ENCODE results near the gene TNFAIP8.
A peak's percentile ranks its signal among the peaks of the same experiment; 100 is the strongest.

TNFAIP8 gene

DNA sequence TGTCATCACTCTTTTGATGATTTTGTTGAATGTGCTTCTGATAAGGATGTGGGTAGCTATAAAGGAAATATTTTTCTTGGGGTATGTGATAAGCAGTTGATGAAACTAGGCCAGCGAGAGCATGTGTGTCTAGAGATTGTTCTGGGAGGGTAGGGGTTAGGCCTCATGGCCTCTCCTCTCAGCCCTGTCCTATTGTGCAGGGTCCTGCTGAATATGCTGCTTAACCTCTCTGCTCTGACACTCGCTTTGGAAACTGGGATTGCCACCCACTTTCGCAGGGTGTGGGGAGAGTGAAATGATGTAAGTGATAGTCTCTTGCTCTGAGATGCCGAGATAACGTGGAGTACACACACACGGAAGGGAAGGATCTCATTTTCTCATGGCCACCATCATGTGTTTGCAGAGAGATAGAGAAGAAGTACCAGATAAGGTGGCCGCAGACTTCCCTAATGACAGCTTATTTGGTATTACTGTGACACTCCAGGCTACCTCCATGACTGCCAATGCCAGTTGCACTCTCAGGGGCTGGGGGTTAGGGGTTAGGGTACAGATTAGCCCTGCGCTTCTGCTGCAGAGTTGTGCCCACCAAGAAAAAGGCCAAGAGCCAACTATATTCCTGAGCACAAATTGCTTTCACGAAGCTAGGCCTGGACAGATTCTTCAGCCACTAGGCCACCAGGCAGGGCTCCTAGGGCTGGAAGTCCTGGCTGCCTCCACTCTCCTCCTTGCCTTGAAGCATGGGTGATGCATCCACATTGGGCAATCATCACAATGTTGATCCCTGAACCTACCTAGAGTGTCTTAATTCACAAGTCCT, 25.2 kb upstream of the TNFAIP8 start:
- no peak for DNase-seq

DNA sequence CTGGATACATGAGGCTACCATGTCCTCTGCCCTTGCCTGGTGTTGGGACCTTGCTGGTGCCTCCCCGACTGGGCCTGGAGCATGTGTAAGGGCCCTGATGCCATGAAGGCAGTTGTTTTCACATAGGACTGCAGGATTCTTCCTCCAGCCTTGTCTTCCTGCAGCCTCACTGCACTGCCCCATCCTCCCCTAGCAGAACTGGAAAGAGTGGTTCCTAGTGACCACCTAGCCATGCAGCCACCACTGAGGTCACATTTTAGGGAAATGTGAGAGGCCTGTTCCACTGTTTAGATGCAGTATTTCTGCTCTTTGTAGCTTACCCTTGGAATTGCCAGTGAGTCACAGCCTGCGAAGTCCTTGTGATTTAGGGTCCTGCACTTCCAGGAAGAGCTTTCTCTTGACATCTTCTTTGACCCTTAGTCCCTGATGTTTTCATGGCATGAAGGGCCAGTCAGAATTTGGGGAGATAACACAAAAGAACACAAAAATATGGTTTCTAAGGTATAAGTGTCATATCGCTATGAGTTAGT, 24.2 kb upstream of the TNFAIP8 start:
- no peak for DNase-seq

DNA sequence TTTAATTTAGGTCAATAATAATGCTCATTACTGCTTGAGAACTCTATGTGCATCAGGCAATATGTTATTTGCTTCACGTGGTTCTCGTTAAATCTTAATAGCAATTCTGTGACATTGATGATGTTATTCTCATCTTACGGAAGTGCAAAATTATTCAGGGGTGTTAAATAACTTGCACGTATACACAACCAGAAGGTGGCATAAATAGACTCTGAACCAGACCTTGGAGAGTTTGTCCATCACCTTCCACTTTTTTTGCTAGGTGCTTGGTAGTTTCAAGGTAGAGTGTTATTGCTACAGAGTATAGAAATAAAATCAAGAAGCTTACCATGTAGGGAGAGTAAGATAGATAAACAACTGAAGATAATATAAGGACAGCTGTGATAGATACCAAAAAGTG, 23.6 kb upstream of the TNFAIP8 start:
- no peak for DNase-seq

DNA sequence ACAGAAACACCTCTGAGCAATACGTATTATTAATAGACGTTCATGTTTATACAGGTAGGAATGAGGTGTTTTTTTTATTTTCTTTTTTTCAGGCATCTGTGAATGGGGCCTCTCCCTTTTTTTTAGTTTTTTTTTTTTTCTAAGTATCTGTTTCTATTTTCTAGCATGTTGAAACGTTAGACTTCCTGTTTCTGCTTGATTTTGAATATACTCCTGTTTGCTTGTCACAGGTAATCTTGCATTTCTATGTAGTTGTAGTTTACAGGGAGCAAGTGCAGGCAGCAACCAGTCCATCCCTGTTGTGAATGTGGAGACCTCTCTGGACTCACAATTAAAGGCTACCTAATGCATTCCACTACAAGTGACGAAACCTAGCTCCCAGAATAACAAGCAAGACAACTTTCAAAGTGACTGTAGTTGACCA, 22.8 kb upstream of the TNFAIP8 start:
- DNase-seq, result no peak

DNA sequence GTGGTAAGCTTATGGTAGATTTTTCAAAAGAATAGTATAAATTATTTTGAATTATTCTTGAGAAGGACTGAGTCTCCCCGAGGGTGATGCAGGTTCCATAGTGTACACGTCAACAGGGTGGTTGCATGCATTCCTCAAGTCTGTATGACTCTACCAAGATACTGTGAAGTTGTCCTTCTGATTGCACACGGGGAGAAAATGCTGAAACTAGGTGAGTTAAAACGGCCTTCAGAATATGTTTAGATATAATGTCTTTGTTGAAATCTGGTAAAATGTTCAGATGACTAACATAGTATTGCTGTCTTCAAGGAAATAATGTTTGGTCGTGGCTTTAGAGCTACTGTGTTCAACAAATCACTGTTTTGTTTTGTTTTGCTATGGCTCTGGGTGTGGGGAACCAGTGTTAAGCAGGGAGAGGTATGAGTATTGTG, 22.4 kb upstream of the TNFAIP8 start:
- no peak for DNase-seq

DNA sequence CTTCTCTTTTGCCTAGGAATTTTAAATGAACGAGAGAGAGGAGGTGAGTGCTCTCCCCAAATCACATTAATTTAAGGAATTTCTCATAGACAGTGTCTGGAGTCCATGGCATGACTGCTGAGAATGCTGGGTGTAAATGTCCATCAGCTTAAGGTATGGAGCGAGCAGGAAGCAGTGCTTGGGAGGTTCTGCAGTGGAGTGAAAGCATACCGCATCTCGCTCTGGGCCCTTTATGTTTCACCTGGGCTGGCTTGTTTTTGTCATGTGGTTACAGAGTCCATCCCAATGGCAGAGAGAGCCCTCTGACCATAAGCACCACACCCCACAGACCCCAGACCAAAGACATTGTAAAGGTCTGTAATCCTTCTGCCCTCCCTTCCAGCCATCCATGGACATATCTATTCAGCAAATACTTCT, 20.6 kb upstream of the TNFAIP8 start:
- DNase-seq, result no peak

DNA sequence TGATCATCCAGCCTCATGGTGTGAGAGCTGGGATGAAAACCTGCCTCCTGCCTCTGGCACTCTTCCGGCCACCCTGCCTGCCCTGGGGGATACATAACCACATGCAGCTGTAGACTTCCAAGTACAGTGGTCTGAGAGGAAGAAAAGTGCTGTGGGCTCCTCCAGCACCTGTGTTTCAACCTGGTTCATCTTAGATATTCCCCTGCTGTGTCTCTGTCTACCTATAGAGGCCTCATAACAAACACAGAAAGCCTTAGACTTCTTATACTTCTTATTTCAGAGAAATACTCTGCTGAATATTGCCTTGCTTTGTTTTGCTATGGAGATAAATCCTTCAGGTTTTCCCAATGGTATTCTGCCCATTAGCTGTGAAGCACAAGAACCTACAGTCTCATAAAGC, 19.6 kb upstream of the TNFAIP8 start:
- DNase-seq, result no peak

DNA sequence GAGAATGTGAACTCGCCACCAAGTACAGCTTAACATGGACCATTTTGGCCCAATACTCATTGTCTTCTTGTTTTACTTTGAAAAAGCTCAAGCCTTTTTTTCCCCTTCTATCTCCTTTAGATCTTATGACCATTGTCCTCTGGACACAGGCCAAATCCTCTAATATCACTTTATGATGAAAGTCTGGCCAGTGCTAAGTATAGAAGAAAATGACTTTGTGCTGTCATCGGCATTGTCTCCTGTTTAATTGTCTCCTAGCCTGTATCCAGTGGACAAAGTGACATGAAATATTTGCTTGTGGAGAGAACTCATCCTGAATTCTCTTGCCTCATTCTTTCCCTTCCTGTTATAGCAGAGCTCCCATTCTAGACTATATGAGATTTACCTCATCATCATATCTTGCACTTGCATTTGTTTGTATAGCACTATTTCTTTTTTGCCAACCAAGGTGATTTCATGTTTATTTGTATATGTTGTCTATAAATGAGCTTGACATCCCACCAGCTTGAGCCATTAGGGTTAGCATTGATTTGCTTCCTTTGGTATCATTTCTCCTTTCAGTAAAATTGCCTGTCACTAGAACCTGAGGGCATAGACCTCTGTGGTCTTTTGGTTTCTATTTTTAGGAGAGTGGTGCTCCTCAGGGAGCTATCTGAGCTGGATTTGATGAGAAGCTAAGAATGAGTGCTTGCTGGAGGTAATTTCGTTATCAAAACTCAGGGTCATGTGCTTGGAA, 18.8 kb upstream of the TNFAIP8 start:
- no peak for DNase-seq

DNA sequence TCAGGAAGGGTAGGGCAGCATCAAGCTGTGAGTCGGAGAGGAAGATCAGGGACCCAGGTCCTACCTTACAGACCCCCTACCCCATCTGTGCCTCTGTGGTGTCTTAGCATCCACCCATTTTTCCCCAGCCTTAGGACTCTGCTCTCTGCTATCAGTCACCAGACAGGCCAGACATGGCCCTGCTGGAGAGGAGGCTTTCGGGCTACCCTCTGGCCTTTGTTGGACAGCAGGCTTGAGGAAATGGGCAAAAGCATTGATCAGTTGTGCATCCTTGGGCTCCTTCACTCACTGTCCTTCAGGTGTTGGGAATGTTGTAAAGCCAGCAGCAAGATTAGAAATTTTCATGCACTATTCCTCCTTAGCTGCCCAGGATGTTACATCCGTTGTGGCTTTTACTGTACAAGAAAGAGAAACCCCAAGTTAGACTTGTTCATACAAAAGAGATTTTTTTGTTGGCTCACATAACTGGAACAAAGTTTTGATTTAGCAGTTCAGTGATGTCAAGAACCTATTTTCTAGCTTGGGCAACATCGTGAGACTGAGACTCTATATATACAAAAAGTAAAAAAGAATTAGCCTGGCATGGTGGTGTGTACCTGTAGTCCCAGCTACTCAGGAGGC, 17.4 kb upstream of the TNFAIP8 start:
- DNase-seq, result no peak

DNA sequence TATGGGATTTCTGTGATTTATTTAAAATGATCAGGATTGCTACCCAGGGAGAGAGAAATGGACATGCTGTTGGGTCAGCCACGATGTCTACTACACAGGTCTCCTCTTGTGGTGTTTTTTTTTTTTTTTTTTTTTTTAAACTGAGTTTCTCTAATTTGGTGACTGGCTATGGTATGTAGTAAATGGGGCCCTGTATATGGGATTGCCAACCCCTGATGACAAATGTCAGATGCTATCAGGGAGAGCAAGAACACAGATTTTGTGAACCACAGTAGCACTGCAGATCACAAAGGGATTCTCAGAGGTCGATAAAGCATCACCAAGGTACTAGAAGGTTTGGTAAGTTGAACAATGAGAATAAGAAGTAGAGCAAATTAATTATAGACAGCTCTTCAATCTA, 16.5 kb upstream of the TNFAIP8 start:
- DNase-seq, result no peak

DNA sequence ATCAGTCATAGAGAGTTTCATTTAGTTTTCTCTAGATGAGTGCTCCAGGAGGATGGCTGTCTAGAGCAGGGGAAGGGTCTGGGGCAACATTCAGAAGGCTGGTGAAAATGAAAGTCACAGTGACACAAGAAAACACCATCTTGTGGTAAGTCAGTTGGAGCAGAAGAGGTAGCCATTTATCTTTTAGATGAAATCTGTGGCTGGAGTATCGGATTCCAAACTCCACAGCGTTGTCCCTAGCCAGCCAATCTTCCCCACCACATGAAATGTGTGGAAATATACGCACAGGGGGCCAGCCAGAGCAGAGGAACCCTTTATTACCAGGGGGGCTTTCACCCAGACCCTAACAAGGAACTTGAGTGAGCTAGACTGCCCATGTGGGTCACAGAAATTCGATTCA, 15.9 kb upstream of the TNFAIP8 start:
- no peak for DNase-seq

DNA sequence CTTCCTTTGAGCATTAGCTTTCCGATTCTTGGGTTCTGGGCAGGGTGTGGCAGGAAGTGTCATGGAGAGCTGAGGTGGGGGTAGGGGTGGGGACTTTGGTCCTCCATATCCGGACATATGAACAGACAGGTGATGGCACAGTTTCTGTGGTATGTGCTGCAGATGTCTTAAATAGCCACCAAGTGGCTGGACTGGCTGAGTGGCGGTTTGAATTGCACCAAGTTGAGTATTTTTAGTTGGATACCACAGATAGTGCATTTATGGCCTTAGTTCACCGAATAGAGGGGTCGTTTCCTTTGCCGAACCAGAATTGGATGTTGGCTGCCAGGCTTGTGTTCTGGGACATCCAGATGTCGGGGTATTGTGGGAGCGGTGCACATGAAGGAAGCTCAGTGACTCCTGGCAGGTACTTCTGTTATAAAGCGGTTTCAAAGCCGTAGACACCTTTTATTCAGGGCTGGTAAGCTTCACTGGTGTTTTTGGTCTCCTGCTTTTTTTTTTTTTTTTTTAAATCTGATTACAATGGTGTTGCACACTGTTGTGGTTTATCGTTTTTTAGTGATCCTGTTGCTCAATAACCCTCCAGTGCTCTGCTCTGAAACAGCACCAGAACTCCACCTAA, 15.1 kb upstream of the TNFAIP8 start:
- no peak for DNase-seq

DNA sequence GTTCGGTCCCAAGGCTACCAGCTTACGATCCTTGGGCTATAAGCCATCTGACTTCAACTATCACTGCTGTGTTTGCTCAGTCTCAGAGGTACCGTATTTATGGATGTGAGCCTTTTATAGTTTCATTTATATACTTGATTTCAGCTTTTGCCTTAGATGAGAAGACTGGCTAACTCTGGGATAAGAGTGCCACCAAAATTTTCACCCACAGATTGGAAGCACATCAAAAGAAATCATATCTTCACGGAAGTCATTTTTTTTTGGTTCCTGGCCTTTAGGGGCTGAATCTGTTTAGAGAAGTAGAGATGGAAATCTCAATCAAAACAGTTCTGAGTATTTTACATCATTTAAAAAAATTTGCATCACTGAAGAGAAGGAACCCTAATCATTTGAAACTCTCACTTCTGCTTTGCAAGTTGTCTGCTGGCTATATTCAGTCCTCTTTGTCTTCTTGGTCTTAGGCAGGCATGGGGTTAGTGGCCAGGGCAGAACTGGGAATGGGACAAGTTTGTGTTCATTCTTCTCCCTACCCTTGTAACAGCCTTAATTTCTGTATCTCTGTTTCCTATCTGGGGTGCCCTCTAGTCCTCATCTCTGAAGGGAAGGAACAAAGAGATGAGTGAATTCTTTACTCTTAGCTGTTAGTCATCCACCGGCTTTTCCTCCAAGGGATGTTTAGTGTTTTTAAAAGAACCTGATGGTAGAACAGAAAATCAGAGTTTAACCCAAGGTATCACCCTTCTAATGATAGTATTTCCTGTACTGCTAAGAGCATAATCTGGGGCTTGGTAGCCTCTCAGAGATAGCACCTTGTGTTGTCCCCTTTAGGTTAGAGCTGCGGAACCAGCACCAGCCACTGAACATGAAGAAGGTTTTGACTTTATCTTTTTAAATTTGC, 14.1 kb upstream of the TNFAIP8 start:
- no peak for DNase-seq

DNA sequence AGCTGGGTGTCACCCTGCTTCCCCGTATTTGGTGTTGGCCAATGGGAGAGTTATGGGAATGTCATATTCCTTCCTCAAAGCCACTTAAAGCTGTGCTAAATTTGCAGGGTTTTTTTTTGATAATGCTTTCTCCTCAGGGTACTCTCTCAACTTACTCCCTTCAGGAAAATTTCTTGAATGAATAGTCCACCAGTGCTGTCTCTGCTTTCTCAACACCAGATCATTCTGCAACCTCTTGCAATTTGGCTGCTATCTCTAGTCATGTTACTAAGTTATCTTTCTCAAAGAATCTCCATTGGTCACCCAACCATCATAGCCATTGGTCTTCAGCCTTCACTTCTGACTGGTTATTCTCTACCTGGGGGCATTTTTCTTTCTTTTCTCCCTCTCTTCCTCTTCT, 13.4 kb upstream of the TNFAIP8 start:
- no peak for DNase-seq

DNA sequence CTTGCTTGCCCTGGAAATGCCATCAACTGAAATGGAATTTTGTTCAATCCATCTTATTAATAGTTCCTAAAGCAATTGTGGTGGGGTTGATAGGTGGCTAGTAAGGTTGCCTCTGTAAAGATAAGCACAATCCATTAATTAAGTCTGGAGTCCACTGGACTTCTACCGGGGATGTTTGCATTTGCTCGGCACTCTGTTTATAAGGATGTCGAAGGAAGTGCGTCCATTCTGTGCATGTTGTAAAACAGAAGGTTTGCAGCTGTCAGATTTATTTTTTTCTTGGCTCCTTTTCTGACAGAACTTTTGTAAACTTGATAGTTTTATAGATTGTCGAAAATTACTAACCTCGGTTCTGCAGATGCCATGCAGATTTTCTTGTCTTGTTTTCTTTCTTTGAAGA, 12.8 kb upstream of the TNFAIP8 start:
- no peak for DNase-seq

DNA sequence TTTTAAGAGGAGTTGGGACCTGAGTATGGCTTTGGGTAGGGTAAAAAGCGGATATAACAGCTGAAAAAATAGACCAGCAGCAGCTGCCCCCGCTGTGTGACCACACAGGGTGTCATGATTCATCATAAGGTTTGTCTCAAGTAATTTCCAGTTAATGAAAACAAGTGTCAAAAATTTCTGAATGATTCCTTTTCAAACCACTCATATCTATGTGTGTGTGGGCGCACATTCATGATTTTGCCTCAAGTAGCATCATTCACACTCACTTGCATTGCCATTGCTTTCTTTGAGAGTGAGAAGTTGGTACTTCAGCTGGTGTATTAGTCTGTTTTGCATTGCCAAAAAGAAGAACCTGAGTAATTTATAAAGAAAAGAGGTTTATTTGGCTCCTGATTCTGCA, 12.1 kb upstream of the TNFAIP8 start:
- peak; percentile 48 for DNase-seq

DNA sequence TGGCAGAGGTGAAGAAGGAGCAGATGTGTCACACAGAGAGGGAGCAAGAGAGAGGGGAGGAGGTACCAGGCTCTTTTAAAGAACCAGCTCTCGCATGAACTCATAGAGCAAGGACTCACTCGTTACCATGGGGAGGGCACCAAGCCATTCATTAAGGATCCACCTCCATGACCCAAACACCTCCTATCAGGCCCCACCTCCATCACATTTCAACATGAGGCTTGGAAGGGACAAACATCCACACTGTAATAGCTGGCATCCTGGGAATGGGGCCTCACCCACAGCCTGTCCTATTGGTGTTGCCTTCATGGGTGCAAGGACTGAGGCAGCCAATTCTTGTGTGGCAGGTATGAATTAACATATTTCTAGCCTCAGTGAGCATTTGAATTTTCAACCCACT, 11.6 kb upstream of the TNFAIP8 start:
- no peak for DNase-seq

DNA sequence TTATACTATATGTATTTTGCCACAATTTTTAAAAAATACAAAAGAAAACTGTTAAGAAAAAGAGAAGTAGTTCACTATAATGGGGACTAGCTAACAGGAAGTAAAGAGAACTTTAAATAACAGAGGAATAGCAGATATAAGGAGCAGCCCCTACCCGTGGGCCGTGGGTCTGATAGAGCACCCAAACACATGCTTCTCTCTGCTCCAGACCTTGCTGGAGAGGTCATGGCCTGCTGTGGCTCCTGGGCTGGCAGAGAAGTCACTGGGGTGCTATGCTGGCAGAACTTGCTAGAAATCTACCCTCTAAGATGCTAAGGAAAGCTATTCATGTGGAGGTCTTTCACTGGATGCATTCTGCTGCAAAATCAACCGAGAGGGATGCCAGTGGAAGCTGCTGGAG, 10.0 kb upstream of the TNFAIP8 start:
- DNase-seq, result no peak

DNA sequence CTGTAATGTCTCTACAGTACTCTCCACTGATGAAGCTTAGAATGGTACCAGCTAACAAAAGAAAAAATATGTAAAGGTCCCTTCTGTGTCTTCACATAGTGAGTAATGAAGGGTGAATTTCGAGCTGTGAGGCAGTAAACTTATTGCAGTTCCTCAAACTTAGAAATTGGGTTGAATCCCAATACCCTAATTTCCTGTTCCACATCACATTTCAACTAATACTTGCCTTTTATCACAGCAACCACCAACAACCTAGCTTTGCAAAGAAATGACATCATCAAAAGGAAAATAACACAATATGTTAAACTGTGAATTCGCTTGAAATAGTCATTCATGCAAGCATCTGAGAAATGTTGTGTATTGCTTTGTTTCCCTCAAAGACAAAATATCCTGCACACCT, 9.4 kb upstream of the TNFAIP8 start:
- DNase-seq, result no peak

DNA sequence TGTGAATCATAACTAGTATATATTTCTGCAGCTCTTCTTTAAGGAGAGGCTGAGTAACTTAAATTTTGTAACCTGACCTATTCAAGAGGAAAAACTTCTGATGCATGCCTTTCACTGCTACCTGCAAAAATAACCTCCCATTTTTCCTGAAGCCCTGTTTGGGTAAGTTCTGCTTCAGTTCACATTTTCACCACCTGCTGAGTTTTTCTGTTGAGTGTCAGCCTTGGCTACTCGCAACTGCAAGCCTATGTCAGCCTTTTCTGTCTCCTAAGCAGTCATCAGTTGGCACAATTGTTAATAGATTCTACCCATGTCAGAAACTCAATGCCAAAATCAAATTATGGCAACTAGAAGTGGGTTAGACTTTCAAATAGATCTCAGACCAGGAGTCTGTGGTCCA, 8.2 kb upstream of the TNFAIP8 start:
- no peak for DNase-seq

DNA sequence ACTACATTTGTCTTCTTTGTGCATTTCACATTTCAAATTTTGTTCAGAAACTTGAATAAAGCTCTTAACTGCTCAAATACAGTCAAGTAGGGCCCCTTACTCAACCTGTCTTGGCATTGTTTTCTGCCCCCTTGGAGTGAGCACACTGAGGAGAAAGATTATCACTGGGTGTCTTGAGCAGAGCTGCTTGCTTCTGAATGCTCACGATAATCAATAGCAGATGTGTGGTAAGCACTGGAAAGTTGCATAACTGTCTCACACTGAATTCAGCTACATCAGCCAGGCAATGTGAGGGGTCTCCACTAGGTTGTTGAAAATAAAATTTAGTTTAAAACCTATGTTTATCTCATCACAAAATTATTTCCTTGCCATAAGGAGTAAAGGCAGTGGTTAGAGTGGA, 7.8 kb upstream of the TNFAIP8 start:
- DNase-seq, result no peak

DNA sequence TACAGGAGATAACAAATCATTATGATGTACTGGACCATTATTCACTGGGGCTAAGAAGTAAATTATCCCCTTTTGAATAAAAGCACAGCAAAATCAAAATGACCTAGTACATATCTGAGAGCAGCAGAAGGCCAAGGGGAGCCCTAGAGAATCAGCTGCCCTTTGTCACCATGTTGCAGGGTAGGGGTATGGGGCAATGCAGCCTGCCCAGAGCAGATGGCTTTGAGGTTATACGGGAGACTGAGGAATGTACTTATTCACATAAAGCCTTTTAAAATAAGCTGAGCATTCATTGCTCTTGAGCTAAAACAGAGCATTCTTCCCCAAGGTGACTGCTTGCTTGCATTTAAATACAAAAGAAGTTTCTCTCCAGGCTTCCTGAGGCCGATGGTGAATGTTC, 2.6 kb upstream of the TNFAIP8 start:
- DNase-seq, result no peak
